ENCODE results near the gene NELFB. TPM values are rescaled to one million over a fixed set of nuclear protein-coding genes. Genes with fewer than 3 reads are reported as not detected.

The NELFB gene
- total RNA-seq, 1 donor: 43.7 TPM

DNA sequence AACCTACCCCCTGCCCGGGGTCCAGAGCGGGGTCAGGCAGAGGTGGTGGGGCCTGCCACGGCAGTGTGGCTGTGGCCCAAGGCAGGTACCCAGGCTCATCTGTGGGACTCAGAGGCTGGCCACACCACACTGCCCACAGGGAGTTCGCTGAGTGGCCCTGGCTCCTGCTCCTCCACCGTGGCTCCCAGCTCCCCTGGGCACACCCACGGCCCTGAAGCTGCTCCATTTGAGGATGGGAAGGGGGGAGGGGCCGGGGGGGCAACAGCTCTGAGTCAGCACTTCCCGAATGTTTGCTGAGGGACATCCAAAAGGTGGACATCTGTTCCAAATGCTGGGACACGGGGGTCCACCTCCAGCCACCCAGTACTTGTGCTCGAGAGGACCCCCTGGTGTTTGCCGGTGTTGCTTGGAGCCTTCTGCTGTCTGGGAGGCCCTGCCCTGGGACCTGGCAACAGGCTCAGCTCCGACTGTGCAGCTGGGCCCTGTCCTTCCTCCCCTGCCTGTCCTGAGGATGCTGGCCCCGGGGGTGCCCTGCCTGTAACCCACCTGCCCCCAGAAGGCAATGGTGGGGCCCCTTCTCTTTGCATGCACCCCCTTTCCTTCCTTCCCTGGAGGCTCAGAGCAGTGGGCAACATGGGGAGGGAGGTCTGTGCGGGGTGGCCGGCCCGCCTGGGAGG, 49.4 kb downstream of the NELFB start:
- H3K4me3 ChIP-seq (ENCODE audit: low read depth, low read length): no peak overlapping the region
- no peak for DNase-seq (ENCODE audit: low read depth)
- TF ChIP-seq CTCF (IDR thresholded peaks at IDR 0.05; ENCODE audit: insufficient read depth, low read length): peak; percentile 7

- peak; percentile 17 for TF ChIP-seq CTCF (IDR thresholded peaks at IDR 0.05; ENCODE audit: insufficient read depth, low read length)
- DNase-seq (ENCODE audit: low read depth): no peak
- no peak overlapping the region for H3K4me3 ChIP-seq (ENCODE audit: low read depth, low read length)
Measured at GRCh38 chr9:137305060-137305797, 50.1 kb downstream of the NELFB start.

DNA sequence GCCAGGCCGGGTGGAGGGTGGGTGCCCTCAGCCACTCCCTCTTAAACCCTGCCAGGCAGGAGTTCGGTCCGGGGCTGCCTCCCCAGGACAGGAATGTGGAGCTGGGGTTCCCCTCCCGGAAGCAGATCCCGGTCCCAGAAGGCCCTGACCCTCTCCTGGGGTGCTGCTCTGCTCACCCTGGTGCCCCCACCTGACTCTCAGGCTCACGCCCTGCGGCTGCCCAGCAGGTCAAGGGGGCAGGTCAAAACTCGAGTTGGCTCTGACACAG, 50.6 kb downstream of the NELFB start:
- no peak overlapping the region for H3K4me3 ChIP-seq (ENCODE audit: low read depth, low read length)
- DNase-seq (ENCODE audit: low read depth): no peak
- TF ChIP-seq CTCF (IDR thresholded peaks at IDR 0.05; ENCODE audit: insufficient read depth, low read length): no peak

DNA sequence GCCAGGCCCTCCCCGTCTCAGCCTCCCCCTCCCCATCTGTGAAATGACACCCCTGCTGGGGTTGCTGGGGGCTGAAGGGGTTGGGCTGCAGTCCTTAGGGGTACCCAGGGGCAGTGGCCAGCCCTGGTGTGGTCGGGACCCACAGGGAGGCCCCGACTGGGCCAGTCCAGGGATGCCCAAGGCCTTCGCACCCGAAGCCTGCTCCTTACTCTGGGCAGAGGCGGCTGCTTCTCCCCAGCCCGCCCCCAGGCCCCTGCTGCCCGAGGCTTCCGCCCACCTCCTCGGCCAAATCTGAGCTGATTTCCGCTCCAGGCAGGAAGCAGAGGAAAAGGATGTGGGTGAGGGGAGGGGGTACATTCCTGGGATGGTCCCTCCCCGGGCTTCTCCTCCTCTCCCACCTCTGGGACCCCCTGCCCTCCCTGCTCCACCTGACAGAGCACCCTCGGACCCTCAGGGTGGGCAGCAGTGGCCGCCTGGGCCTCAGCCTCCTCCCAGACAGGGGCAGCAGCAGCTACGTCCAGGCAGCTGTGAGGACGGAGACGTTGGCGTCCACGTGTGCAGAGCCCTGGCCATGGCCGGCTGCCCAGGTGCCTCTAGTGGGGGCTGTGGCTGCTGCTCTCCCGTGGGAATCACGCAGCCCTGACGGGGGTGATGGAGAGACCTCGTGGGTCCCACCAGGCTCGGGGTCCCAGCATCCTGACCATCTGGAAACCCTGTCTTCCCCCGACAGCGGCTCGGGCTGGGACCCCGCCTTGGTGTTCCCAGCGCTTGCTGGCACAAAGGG, 51.1 kb downstream of the NELFB start:
- no peak overlapping the region for H3K4me3 ChIP-seq (ENCODE audit: low read depth, low read length)
- DNase-seq (ENCODE audit: low read depth): no peak
- no peak for TF ChIP-seq CTCF (IDR thresholded peaks at IDR 0.05; ENCODE audit: insufficient read depth, low read length)

- no peak for DNase-seq (ENCODE audit: low read depth)
- TF ChIP-seq CTCF (IDR thresholded peaks at IDR 0.05; ENCODE audit: insufficient read depth, low read length): no peak
- H3K4me3 ChIP-seq (ENCODE audit: low read depth, low read length): no peak overlapping the region
Measured at GRCh38 chr9:137306850-137307254, 51.7 kb downstream of the NELFB start.

DNA sequence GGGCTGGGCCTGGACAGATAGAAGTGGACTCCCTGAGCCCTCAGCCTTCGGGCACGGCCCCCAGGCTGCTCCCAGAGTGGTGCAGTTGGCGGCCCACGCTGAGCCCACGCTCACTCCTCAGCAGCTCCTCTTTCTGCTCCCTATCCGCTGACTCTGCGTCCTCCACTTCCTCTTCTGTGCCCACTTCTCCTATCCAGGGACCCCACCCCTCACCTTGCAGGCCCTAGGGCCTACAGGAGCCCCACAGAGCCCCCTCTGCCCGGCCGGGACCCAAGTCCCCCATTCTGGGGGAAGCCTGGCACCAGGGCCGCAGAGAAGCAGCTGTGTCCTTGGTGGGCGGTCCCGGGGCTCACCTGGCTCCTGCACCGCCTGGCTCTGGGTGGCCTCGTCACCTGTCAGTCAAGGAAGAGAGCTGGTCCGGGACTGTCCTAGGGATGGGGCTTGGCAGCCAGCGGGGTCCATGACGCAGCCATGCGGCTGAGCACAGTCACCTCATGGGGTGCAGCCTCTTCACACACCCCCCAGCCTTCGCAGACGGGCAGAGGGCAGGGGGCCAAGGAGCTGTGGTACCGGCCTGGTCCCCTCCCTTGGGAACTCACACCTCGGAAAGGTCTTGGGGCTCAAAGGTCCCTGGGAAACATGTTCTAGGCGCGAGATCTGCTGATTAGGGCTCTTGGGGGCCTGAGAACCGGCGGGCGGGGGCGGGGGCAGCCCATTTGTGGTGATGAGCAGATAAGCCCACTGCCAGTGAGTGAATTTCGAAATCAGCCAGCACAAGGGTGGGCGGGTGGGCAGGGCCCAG, 52.3 kb downstream of the NELFB start:
- no peak for TF ChIP-seq CTCF (IDR thresholded peaks at IDR 0.05; ENCODE audit: insufficient read depth, low read length)
- DNase-seq (ENCODE audit: low read depth): no peak
- H3K4me3 ChIP-seq (ENCODE audit: low read depth, low read length): no peak overlapping the region
